T follicular helper cell (primary cell): ENCODE data around the gene AHNAK2.
"Not testable (repeated sequence)": the region's sequence is repeated elsewhere in the genome, so short reads cannot be mapped to it uniquely, and the experiment has no call there.

Experiments used
- DNase-seq: peaks from one replicate; pipeline ENCODE4 v3.0.0-alpha.2; 2020; ENCODE audit warnings: low read depth
- total RNA-seq, 2 experiments: gene quantifications; one replicate each; lab custom pipeline; 2026; lab: John Stamatoyannopoulos, UW

AHNAK2 gene
- total RNA-seq: 0.06 to 0.09 reads per million in 2 experiments

DNA sequence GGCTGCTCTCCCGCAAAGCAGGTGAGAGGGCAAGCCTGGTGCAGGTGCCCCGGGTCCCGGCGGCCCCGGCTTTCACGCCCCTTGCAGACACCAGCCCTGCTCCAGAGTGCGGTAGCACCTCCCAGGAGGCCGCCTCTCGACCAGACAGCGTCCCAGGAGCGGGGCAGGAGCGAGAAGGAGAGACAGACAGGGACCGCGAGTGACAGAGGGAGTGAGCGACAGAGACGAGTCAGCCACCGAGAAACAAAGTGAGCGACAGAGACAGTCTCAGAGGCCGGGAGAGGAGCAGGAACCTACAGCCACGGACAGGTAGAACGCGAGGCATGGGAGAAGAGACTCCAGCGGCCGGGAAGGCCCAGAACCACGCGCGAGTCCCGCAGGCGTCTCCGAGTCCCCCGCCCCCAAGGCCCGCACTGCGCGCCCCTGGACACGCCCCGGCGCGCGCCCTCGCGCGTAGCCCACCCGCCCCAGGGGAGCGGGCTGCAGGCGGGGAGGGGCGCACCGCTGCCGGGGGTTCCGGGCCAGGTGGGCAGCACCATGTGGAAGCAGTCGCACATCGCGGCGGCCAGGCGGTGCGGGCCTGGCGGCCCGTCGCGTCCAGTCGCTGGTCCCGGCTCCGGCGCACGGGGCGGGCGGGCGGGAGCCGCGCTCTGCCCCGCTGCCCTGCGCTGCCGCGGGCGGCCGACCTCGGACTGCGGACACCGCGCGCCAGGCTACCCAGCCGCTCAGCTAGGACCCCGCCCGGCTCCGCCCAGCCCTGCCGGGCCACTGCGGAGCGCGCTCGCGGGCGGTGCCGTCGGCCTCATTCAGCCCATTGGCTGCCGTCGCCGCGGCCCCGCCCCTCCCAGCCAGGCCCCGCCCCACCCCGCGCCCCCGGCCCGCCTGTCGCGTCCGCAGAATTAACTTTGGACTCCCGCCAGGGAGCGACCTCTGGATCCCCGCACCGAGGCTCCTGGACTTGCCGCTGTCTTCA, at the start of gene AHNAK2:
AHNAK2 (minus strand) TSS at position 694 of the 973 bp plus-strand sequence; CDS start at position 557, 137 bp downstream.
- peak; percentile 25 for DNase-seq

DNA sequence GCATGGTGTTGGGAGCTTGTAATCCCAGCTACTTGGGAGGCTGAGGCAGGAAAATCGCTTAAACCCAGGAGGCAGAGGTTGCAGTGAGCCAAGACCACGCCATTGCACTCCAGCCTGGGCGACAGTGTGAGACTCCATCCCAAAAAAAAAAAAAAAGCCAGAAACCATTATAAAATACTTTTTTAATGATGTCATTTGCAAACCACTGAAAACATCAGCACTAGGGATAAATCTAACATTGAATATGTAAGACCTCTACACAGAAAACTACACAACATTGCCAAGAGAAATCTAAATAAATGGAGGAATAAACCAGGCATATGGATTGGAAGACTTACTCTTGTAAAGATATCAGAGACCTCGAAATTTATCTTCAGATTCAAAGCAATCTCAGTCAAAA, 49.5 kb upstream of the AHNAK2 start:
- DNase-seq: not testable (repeated sequence)

DNA sequence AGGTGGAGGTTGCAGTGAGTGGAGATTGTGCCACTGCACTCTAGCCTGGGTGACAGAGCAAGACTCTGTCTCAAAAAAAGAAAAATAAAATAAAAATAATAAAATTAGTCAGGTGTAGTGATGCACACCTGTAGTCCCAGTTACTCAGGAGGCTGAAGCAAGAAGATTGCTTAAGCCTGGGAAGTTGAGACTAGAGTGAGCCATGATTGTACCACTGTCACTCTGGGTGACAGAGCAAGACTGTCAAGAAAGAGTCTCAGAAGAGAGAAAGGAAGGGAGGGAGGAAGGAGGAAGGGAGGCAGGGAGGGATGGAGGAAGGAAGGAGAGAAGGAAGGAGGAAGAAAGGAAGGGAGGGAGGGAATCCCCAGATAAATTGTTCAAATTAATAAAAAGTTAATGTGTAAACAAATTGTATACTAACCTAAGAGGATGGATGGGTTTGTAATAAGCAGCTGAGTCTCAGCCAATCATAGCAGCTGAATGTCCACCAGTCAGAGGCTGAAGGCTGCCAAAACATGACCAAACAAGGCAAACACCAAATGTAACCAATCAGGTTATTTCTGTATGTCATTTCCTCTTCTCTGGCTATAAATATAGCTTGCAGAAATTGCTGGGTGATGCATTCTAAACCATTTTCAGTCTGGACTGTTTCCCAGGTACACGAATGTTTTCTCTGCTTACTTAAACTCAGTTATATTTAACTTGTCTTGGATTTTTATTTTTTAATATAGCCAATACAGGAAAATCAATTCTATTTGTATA, 48.8 kb upstream of the AHNAK2 start:
- no peak for DNase-seq

DNA sequence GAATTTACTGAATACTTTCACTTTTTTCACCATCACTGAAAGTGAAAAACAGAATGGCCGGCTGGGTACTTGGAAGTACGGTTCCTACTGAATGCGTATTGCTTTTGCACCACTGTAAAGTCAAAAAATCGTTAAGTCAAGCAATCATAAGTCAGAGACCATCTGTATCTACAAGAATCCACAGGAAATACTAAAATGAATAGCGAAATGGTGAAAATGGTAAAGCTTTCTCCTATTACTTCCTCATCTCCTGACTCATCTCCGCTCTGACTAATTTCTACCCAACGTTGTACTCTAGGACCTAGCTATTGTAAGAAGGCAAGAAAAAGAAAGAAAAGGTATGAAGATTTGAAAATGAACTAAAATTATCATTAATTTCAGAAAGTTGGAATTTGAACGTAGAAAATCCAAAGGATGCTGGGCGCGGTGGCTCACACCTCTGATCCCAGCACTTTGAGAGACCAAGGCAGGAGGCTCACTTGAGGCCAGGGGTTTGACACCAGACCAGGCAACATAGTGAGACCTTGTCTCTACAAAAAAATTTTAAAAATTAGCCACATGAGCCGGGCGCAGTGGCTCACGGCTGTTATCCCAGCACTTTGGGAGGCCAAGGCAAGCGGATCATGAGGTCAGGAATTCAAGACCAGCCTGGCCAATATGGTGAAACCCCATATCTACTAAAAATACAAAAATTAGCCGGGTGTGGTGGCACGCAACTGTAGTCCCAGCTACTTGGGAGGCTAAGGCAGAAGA, 48.0 kb upstream of the AHNAK2 start:
- no peak for DNase-seq

DNA sequence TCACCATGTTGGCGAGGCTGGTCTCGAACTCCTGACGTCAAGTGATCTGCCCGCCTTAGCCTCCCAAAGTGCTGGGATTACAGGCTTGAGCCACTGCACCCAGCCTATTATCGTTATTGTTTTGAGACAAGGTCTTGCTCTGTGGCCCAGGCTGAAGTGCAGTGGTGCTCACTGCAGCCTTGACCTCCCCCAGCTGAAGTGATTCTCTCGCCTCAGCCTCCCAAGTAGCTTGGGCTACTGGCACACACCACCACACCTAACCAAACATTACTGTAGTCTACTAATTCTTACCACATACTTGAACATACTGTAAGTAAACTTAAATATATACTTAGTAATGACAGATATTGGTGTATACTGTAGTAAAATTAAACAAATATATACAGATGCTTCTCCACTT, 47.3 kb upstream of the AHNAK2 start:
- no peak for DNase-seq

DNA sequence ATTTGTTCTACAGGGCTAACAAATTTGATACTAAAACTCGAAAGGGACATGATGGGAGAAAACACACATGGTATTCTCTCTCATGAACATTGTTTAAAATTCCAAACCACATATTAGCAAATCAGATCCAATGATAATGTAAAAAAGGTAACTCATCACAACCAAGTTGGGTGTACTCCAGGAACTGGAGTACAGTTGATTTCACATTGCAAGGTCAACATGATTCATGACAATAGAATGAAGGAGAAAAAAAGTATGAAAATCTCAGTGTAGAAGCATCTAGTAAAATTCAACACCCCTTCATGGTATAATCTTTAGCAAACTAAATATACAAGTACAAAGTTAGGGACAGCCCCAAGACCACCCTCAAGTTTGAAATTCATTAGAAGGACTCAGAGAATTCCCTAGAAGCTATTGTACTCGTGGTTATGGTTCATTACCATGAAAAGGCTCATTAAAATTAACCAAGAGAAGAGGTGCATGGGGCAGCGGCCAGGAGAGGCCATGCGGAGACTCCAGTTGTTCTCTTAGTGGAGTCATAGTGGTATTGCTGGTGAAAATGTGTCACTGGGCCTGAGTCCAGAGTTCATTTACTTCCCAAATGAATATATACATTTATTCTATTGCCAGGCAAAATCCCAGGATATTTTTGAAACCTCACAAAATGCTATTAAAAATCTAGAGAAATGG, 45.8 kb upstream of the AHNAK2 start:
- DNase-seq: no peak

DNA sequence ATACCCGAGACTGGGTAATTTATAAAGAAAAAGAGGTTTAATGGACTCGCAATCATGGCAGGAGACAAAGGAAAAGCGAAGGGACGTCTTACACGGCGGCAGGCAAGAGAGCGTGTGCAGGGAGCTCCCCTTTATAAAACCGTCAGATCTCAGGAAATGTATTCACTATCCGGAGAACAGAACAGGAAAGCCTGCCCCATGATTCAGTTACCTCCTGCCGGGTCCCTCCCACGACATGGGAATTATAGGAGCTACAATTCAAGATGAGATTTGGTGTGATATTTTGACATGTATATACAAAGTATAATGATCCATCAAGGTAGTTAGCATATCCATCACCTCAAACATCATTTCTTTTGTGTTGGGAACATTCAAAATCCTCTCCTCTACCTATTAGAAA, 45.0 kb upstream of the AHNAK2 start:
- no peak for DNase-seq

DNA sequence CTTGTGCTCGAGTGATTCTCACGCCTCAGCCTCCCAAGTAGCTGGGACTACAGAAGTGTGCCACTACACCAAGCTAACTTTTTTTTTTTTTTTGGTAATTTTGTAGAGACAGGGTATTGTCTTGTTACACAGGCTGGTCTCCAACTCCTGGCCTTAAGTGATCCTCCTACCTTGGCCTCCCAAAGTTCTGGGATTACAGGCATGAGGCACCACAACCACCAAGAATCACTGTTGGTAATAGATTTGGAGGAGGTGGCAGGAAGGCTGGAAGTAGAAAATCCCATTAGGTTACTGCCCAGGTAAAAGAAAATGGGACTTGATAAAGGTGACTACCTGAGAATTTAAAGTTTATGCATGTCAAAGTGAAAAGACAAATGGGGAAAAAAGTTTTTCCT, 44.1 kb upstream of the AHNAK2 start:
- DNase-seq: no peak

DNA sequence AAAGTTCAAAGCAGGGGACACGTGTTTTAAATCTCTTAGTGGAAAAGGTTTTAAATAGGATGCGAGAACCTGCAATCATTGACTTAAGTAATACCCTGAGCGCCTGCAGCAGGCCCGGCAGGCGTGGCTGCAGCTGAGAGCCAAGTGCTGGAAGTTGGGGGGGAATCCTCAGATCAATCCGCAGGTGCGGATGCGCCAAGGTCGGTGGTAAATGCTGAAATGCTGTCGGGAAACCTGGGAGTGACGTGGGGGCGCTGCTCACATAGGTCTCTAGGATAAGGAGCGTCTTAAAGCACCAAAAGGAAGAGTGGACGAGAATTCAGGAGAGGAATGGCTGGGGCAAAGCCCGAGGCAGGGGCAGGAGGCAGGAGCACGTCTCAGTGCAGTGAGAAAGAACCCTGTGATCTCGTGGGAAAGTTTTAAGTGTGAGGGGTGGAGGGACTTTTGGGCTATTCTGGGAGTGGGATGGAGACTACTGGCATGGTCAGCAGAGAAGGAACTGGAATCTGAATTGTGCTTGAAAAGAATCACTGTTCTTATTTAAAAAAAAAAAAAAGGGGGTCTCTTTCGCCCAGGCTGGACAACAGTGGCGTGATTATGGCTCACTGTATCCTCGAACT, 43.6 kb upstream of the AHNAK2 start:
- peak; percentile 11 for DNase-seq

DNA sequence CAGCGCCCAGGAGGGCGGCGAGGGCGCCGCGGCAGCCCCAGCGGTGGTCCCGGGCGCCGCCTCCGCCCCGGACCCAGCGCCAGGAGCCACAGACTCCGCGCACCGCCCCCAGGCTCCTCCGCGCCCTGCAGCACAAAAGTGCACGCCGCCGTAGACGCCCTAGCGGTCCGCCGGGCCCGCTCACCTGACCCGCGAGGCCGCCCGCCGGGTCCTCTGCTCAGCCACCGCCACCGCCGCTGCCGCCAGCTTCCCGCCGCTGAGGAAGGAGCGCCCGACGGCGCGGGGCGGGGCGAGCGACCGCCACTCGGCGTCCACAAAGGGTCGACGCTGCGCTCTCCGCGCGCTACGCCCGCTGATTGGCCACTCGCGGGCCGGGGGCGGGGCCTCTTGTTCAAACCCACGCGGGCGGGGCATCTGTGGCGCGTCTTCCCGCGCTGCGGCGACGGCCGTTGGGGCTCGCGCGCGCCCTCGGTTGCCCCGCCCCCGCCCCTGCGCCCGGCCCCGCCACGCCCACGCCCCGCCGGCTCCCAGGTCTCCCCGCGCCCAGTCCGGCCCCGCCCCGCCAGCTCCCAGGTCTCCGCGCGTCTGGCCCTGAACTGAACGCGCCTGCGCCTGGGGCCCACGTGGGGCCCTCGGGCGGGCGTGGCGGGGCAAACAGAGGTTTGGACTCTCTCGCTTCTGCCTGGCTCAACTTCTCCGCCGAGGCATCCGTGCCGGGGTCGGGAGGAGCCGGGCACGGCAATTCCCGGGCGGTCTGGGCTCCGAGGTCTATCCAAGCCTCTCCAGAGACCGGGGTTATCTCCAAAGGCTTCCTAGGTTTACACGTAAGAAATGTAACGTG, 42.9 kb upstream of the AHNAK2 start, which contains the start of gene CDCA4:
CDCA4 (minus strand) TSS at position 269 of the 841 bp plus-strand sequence. CDS start 9,154 bp downstream, outside the sequence.
- peak; percentile 95 for DNase-seq

DNA sequence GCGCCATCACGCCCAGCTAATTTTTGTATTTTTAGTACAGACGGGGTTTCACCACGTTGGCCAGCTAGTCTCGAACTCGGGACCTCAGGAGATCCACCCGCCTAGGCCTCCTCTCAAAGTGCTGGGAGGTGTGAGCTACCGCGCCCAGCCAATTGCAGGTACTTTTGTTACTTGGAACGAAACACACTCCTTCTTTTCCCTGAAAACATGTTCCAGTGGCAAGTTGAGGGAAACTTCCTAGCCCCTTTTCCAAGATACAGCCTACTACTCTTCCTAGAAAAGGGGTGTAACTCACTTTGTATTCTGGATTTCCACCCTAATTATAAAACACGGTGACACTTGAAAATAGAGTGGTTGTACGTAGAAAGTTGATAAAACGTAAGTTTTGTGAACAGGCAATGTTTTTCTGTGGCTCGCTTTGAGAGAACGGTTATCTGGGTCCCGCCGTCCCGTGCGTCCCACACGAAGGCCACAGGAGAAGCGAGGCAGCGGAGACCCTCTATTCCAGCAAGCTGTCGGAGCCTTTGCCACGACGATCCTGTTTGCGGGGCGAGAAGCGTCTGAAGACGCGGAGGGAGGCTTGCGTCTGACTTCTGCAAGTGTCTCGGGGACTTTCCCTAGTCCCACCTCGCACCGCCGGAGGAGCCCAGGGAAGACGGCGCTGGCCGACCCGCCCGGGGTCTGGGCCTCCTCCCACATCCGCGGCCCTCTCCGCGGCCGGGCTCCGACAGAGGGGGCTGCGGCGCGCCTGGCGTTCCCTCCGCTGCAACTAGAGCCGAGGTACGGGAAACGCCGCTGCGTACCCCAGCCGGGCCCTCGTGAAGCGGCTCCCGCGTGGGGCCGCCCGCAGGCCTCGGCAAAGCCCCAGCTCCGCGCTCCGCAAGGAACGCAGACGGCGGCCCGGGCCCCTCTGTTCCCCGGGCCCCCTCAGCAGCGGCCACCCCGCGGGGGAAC, 42.0 kb upstream of the AHNAK2 start:
- DNase-seq: peak; percentile 57

DNA sequence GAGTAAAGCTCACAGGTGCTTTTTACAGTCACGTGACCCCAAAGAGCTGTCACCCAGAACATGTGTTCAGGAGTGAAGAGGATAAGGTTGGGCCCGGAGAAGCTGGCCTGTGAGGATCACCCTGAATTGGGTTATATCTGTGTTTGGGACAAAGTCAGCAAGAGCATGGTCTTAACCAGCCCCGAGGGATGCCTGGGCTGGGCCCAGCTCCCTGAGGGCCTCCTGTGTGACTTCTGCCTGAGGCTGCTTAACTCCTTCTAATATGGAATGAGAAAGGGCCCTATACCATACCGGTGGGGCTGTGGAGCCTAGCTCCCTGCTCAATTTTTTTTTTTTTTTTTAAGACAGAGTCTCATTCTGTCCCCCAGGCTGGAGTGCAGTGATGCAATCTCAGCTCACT, 40.2 kb upstream of the AHNAK2 start:
- no peak for DNase-seq

DNA sequence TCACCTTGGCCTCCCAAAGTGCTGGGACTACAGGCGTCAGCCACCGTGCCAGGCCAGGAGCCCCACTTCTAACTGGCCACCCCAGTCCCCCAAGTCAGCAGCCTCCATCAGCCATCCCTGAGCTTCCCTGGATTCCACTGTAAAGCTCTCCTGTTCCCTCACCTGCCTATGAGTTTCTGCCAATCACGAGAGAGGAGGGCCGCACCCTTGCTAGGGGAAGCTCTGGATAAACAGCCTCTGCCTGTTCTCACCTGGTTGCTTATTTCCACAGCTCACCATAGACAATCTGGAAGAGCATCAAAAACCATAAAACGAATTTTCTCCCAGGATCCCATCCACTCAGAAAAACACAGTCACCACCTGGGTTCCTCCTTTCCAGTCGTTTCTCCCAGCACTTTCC, 37.7 kb upstream of the AHNAK2 start:
- no peak for DNase-seq

DNA sequence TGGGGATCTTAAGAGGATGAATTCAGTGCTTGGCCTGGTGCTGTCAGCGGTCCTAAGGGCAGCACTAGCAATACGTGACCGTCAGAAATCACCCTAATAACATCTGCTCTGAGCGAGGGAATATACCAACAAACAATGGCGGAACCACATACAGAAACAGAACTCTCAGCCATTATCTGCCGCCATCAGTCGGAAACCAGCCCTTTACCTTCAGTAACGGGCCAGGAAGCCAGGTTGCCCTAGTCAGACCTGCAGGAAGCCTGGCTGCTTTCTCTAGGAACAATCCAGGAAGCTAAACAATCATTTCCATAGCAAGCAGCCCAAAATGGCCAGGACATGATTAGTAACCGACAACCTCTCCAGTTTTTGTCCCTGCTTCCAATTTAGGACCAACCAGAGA, 37.1 kb upstream of the AHNAK2 start:
- no peak for DNase-seq

DNA sequence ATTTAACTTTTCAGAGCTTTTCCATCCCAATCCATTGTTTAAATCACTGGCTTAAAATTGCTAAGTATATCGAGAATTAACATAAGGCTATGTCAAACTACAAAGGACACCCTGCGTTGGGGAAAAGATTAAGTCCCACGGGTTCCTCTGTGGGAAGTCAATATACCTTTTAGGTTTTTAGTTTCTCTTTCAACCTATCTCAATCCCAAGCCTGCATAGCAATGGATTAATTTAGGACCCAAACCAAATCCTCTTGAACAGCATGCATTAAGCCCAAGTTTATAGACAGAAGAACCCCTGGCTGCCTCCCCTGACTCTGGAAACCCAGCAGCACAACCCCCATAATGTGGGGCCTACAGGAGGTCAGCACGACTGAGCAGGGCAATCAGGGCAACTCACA, 36.5 kb upstream of the AHNAK2 start:
- DNase-seq: no peak

DNA sequence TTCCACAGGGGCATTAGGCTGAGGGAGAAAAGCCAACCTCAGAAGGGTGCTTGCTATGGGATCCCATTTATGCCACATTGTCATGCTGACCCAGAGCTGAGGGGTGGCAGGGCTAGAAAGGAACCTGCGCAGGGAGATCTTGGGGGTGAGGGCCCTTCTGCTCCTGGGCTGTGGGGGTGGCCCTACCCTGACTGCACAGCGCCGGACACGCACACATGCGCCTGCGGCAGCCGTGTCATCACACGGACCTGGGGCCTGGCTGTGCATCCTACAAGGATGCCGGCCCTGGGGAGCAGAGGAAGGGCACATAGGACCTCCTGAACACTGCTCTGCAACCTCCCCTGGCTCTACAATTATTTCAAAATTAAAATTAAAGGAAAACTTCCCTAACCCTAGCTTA, 35.9 kb upstream of the AHNAK2 start:
- DNase-seq: no peak

DNA sequence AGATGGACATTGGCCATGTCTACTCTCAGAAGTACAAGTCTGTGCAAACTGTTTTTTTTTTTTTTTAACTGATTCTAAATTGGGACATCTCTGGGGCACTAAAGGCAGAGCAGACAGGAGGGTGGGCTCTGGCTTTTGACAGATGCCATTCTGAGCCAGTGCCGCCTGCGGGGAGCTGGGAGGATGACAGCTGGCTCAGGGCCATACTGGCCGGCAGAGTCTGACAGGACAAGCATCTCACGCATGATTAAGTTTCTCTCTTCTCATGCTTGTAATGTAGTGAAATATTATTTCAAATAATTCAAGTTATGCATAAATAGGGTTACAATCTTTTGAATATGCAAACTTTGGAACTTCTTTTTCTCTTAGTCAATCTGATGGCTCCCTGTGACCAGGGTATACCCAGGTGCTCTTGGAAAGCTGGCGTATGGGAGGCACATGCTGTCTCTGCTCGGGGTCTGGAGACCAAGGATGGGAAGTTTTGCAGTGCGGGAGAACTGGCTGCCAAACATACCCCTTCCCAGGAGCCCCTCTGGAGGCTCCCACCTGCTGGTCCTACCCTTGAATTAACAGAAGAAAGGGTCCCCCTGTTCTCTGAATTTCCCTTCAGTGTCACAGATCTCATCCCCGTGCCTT, 35.1 kb upstream of the AHNAK2 start:
- DNase-seq: no peak
